H1 (cell line): ENCODE measurements around the gene CELSR1. TPM values are rescaled to one million over a fixed set of nuclear protein-coding genes. Genes with fewer than 3 reads are reported as not detected.

Experiments used
- CTCF ChIA-PET: fragments of 300-600 bp; sonication (Branson Sonifier 250); formaldehyde crosslinking; loops from one replicate; lab custom pipeline; 2021; ENCODE audit not compliant: partially characterized antibody; lab: Charles Lee
- POLR2A ChIA-PET: fragments of 300-600 bp; sonication (Branson Sonifier 250); formaldehyde crosslinking; loops from one replicate; lab custom pipeline; 2021; ENCODE audit warnings: inconsistent platforms; ENCODE audit not compliant: partially characterized antibody; lab: Charles Lee
- DNase-seq, 2 experiments: peaks; one replicate each; pipeline versions ENCODE4 v3.0.0 to v3.0.0-alpha.2; 2010 to 2022; ENCODE audit warnings: low spot score in 2 of 2, low read depth in 1 of 2, mixed read lengths in 1 of 2
- FAIRE-seq: peaks from 2 replicates; lab custom pipeline; 2011; peaks lifted over from hg19 to GRCh38; lab: Jason Lieb, UNC
- H2AFZ ChIP-seq: 2 replicates; pipeline ENCODE4 v1.8.1; 2012; ENCODE audit warnings: low read length, inconsistent platforms
- H2AK5ac ChIP-seq: 2 replicates; pipeline ENCODE4 v1.6.1; 2013; ENCODE audit warnings: low read depth, low read length
- H2BK120ac ChIP-seq: replicated peaks from 2 replicates; pipeline ENCODE3; 2013; ENCODE audit warnings: low read depth, low read length, inconsistent platforms
- H2BK12ac ChIP-seq: 2 replicates; pipeline ENCODE4 v1.6.1; 2013; ENCODE audit warnings: low read depth, low read length
- H2BK15ac ChIP-seq: 2 replicates; pipeline ENCODE4 v1.6.1; 2013; ENCODE audit warnings: low read length
- H2BK20ac ChIP-seq: 2 replicates; pipeline ENCODE4 v1.6.1; 2013; ENCODE audit warnings: low read length
- H2BK5ac ChIP-seq: 2 replicates; pipeline ENCODE4 v1.6.1; 2013; ENCODE audit warnings: low read depth, low read length
- H3K14ac ChIP-seq: 2 replicates; pipeline ENCODE4 v1.6.1; 2013; ENCODE audit warnings: inconsistent platforms; ENCODE audit not compliant: insufficient read length
- H3K18ac ChIP-seq: 2 replicates; pipeline ENCODE4 v1.6.1; 2013; ENCODE audit warnings: low read length; ENCODE audit errors: extremely low read depth
- H3K23ac ChIP-seq: 2 replicates; pipeline ENCODE4 v1.6.1; 2013; ENCODE audit warnings: inconsistent platforms; ENCODE audit not compliant: insufficient read length
- H3K23me2 ChIP-seq: 2 replicates; pipeline ENCODE4 v1.6.1; 2013; ENCODE audit warnings: low read depth, low read length
- H3K27ac ChIP-seq: 2 replicates; pipeline ENCODE4 v1.6.1; 2011; ENCODE audit warnings: low read depth, low read length, inconsistent platforms
- H3K27me3 ChIP-seq, 4 experiments: replicated peaks in 1 of 4; 1 replicate in 1 of 4; 2 replicates in 3 of 4; pipeline versions ENCODE4 v1.6.1 to v1.8.1; 2011 to 2013; ENCODE audit warnings: low read length in 3 of 4, mild to moderate bottlenecking in 3 of 4, inconsistent platforms in 2 of 4, mixed read lengths in 2 of 4, moderate library complexity in 1 of 4; ENCODE audit not compliant: control insufficient read depth in 3 of 4, insufficient read depth in 3 of 4; ENCODE audit errors: extremely low read depth in 1 of 4
- H3K36me3 ChIP-seq, 4 experiments: 2 replicates each; pipeline versions ENCODE4 v1.6.1 to v1.8.1; 2011 to 2013; ENCODE audit warnings: mild to moderate bottlenecking in 4 of 4, low read length in 3 of 4, moderate library complexity in 2 of 4, control low read depth in 1 of 4, inconsistent platforms in 1 of 4; ENCODE audit not compliant: insufficient read depth in 4 of 4, control insufficient read depth in 2 of 4
- H3K4ac ChIP-seq: replicated peaks from 2 replicates; pipeline ENCODE3; 2013; ENCODE audit warnings: low read length, low read depth, mixed read lengths, inconsistent platforms; ENCODE audit not compliant: insufficient read length
- H3K4me1 ChIP-seq, 4 experiments: replicated peaks in 1 of 4; 1 replicate in 1 of 4; 2 replicates in 3 of 4; pipeline versions ENCODE4 v1.6.1 to v1.8.1; 2011 to 2013; ENCODE audit warnings: low read length in 3 of 4, inconsistent platforms in 2 of 4, mixed read lengths in 1 of 4; ENCODE audit not compliant: insufficient read depth in 4 of 4, control insufficient read depth in 3 of 4
- H3K4me2 ChIP-seq, 2 experiments: 2 replicates each; pipeline versions ENCODE4 v1.6.1 to v1.8.1; 2011 to 2013; ENCODE audit warnings: low read depth in 2 of 2, low read length in 2 of 2, control low read depth in 1 of 2, inconsistent platforms in 1 of 2, mild to moderate bottlenecking in 1 of 2; ENCODE audit not compliant: insufficient read depth in 1 of 2
- H3K4me3 ChIP-seq, 4 experiments: fragments of 200-600, 300-600 bp in 1 of 4; sonication (generic), shearing (Covaris generic), sonication (Bioruptor Twin) in 1 of 4; 2 replicates each; pipeline versions ENCODE4 v1.5.1 to v1.8.1; 2011 to 2016; ENCODE audit warnings: low read length in 4 of 4, low read depth in 3 of 4, control low read depth in 2 of 4, inconsistent platforms in 2 of 4, mild to moderate bottlenecking in 2 of 4, mixed read lengths in 1 of 4, moderate library complexity in 1 of 4; ENCODE audit not compliant: insufficient read depth in 2 of 4; ENCODE audit errors: extremely low read depth in 1 of 4
- H3K56ac ChIP-seq: replicated peaks from 2 replicates; pipeline ENCODE3; 2013; ENCODE audit warnings: low read depth, mild to moderate bottlenecking, mixed read lengths, low read length, inconsistent platforms; ENCODE audit not compliant: insufficient read length
- H3K79me1 ChIP-seq: 2 replicates; pipeline ENCODE4 v1.6.1; 2013; ENCODE audit warnings: low read depth, low read length, control low read depth
- H3K79me2 ChIP-seq, 2 experiments: 2 replicates each; pipeline versions ENCODE4 v1.6.1 to v1.8.1; 2012 to 2013; ENCODE audit warnings: low read length in 2 of 2, mild to moderate bottlenecking in 2 of 2, inconsistent platforms in 1 of 2; ENCODE audit not compliant: insufficient read depth in 2 of 2, control insufficient read depth in 1 of 2
- H3K9ac ChIP-seq, 4 experiments: replicated peaks in 1 of 4; 1 replicate in 1 of 4; 2 replicates in 3 of 4; pipeline versions ENCODE4 v1.6.1 to v1.8.1; 2011 to 2013; ENCODE audit warnings: low read depth in 3 of 4, low read length in 3 of 4, control low read depth in 2 of 4, mild to moderate bottlenecking in 2 of 4, moderate library complexity in 2 of 4, inconsistent platforms in 1 of 4; ENCODE audit errors: extremely low read depth in 1 of 4
- H3K9me3 ChIP-seq, 2 experiments: 2 replicates each; pipeline versions ENCODE4 v1.6.1 to v1.8.1; 2012 to 2013; ENCODE audit warnings: mild to moderate bottlenecking in 2 of 2, moderate library complexity in 2 of 2, control low read depth in 1 of 2, inconsistent platforms in 1 of 2, low read depth in 1 of 2, low read length in 1 of 2, mixed read lengths in 1 of 2; ENCODE audit not compliant: insufficient read depth in 2 of 2
- H4K20me1 ChIP-seq, 2 experiments: replicated peaks in 1 of 2; 2 replicates each; pipeline versions ENCODE3 to v1.8.1; 2011 to 2013; ENCODE audit warnings: inconsistent platforms in 2 of 2, low read length in 2 of 2, mild to moderate bottlenecking in 1 of 2; ENCODE audit not compliant: insufficient read depth in 2 of 2, control insufficient read depth in 1 of 2
- H4K5ac ChIP-seq: 2 replicates; pipeline ENCODE4 v1.6.1; 2013; ENCODE audit warnings: low read length, low read depth, mixed read lengths, inconsistent platforms; ENCODE audit not compliant: insufficient read length
- H4K8ac ChIP-seq: 2 replicates; pipeline ENCODE4 v1.8.0; 2013; ENCODE audit warnings: mild to moderate bottlenecking, moderate library complexity, low read length, inconsistent platforms; ENCODE audit not compliant: insufficient read depth; ENCODE audit errors: extremely low read depth
- H4K91ac ChIP-seq: replicated peaks from 2 replicates; pipeline ENCODE3; 2013; ENCODE audit warnings: low read length, mixed read lengths, inconsistent platforms; ENCODE audit not compliant: insufficient read length
- CHD1 ChIP-seq: IDR thresholded peaks from 2 replicates; pipeline ENCODE4 v1.6.1; 2012; ENCODE audit warnings: low read depth, low read length, improper control_type of control experiment
- CTBP2 ChIP-seq: IDR thresholded peaks from 2 replicates; pipeline ENCODE4 v1.7.0; 2011; ENCODE audit warnings: borderline replicate concordance, mild to moderate bottlenecking, moderate library complexity, mixed read lengths, low read length; ENCODE audit not compliant: insufficient read depth, insufficient read length
- GABPA ChIP-seq: IDR thresholded peaks from 2 replicates; pipeline ENCODE4 v1.6.1; 2011; ENCODE audit warnings: mild to moderate bottlenecking, low read length, moderate library complexity, borderline replicate concordance; ENCODE audit not compliant: insufficient read depth
- JUND ChIP-seq: IDR thresholded peaks from 2 replicates; pipeline ENCODE4 v1.6.1; 2011; ENCODE audit warnings: mild to moderate bottlenecking, improper control_type of control experiment, low read length
- NANOG ChIP-seq: IDR thresholded peaks from 2 replicates; pipeline ENCODE4 v1.6.1; 2011; ENCODE audit warnings: low read length, low read depth, mild to moderate bottlenecking, inconsistent platforms; ENCODE audit not compliant: insufficient read depth, poor library complexity, severe bottlenecking
- RBBP5 ChIP-seq: IDR thresholded peaks from 2 replicates; pipeline ENCODE4 v1.7.1; 2012; ENCODE audit warnings: low read depth, mild to moderate bottlenecking, inconsistent platforms, low read length, moderate library complexity, borderline replicate concordance
- SP2 ChIP-seq: IDR thresholded peaks from 2 replicates; pipeline ENCODE4 v1.6.1; 2012; ENCODE audit warnings: mild to moderate bottlenecking, low read length, inconsistent platforms
- SP4 ChIP-seq: IDR thresholded peaks from 2 replicates; pipeline ENCODE4 v1.6.1; 2012; ENCODE audit warnings: low read length, inconsistent platforms
- SRF ChIP-seq: IDR thresholded peaks from 2 replicates; pipeline ENCODE4 v1.6.1; 2011; ENCODE audit warnings: mild to moderate bottlenecking, low read depth, low read length, moderate library complexity
- TAF1 ChIP-seq: IDR thresholded peaks from 2 replicates; pipeline ENCODE4 v1.6.1; 2011; ENCODE audit warnings: mild to moderate bottlenecking, low read depth, low read length
- WGBS, 2 experiments: shearing (Covaris generic) in 1 of 2; methylation state at CpG; one replicate each; pipeline versions ENCODE4 v1.1.6 to v1.1.7; 2013 to 2015; ENCODE audit warnings: low lambda C conversion rate in 2 of 2, mixed read lengths in 2 of 2, inconsistent platforms in 1 of 2, low coverage in 1 of 2, missing lambda C conversion rate in 1 of 2; ENCODE audit not compliant: insufficient replicate concordance in 2 of 2, insufficient coverage in 1 of 2, insufficient read length in 1 of 2; ENCODE audit errors: extremely low coverage in 1 of 2, missing lambda C conversion rate in 1 of 2; 5-methylcytosine and 5-hydroxymethylcytosine counted together
- polyA plus RNA-seq, 7 experiments: library from polyadenylated mRNA; depleted of rRNA in 3 of 7; stranded (reverse) in 5 of 7; unstranded in 2 of 7; fragments of >200 nt in 5 of 7; fragments of 200-250 nt in 2 of 7; gene quantifications; 1 replicate in 5 of 7; 2 replicates in 1 of 7; 4 replicates in 1 of 7; pipeline versions ENCODE4 v1.2.1 to v1.2.3, GENCODE V29; 2011 to 2013; ENCODE audit warnings: missing spikeins in 2 of 7, mixed read lengths in 2 of 7
- total RNA-seq: library from RNA; stranded (reverse); fragmentation: NEBNext Ultra II Directional; extraction: Animal tissue kit (Norgen Biotek cat#: 25700); gene quantifications from 2 replicates; pipeline ENCODE4 v1.2.1, GENCODE V29; 2021
- TF ChIP-seq, protein P1 (sequence below), 3 experiments: IDR thresholded peaks; 1 replicate in 2 of 3; 2 replicates in 1 of 3; pipeline versions ENCODE4 v1.5.1 to v1.6.1; 2011; ENCODE audit warnings: low read length in 3 of 3, mild to moderate bottlenecking in 3 of 3, inconsistent platforms in 2 of 3, low read depth in 1 of 3, moderate library complexity in 1 of 3; ENCODE audit not compliant: insufficient read depth in 1 of 3; ENCODE audit errors: control extremely low read depth in 1 of 3

The CELSR1 gene
- total and polyA plus RNA-seq, 2 of the 8 experiments (the other 6 are each of a cell fraction or from before 2014, with no cell fraction given): 9.0 to 12.4 TPM

DNA sequence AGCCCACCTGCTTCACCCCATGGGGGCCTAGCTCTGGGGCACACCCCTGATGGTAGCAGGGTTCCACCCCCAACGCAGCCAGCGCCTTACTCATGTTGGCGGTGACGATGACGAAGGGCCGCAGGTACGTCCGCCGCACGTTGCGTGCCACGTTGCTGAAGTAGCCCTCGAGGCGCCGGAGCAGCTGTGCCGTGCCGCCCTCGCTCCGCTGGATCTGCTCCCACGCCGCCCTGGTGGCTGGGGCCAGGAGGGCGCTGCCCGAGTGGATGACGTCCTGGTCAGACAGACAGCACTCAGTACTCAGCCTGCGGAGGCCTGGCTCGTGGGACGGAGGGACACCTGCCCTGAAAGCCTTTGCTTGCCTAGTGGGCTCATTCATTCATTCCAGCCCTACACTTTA is 151.1 kb downstream of the CELSR1 start:
- CTCF ChIA-PET: interaction anchor here (0.6 to 1.7 kb wide), 3 partner anchors 11 to 96 kb away, joined by 3 to 5 read pairs (median 4); no protein-coding TSS in a partner anchor
- Histone ChIP-seq H3K18ac (no peak overlapping the region), H3K79me2 (no peaks in the 10 kb centered on the region), H4K20me1 (peaks cover 0 to 2% of the 10 kb centered on the region in 2 experiments), H3K9ac (no peak overlapping the region), H4K8ac (no peak overlapping the region), H2BK120ac (no peak overlapping the region), H3K27ac (no peak overlapping the region), H2BK15ac (no peak overlapping the region), H3K4me3 (no peak overlapping the region), H2AFZ (no peak overlapping the region), H3K23ac (no peak overlapping the region), H3K9me3 (no peaks in the 10 kb centered on the region), H2AK5ac (no peak overlapping the region), H4K91ac (no peak overlapping the region), H3K4me2 (no peak overlapping the region), H3K4ac (no peak overlapping the region), H2BK20ac (no peak overlapping the region), H2BK5ac (no peak overlapping the region), H4K5ac (no peak overlapping the region), H3K36me3 (0 out of 8 replicates have a peak, but pooled peaks cover 0 to 2% (median 0%) of the 10 kb centered on the region in 4 experiments), H3K79me1 (no peaks in the 10 kb centered on the region), H3K27me3 (no peaks in the 10 kb centered on the region), H2BK12ac (no peak overlapping the region), H3K23me2 (no peaks in the 10 kb centered on the region), H3K14ac (no peak overlapping the region), H3K4me1 (peaks cover 0 to 2% (median under 1%) of the 10 kb centered on the region in 4 experiments; a peak in 2 of 7 replicates), H3K56ac (no peak overlapping the region)
- WGBS, 2 experiments: 96% methylated on average over 18 of the region's 27 CpGs; no CpG with 5 or more reads in 1 of the 2 experiments
- no peak for DNase-seq
- FAIRE-seq: no peak
- POLR2A ChIA-PET: no interaction called here
- no peak for TF ChIP-seq SP4
- no peak for TF ChIP-seq RBBP5
- TF ChIP-seq GABPA: peak; percentile 68; the same call in 1 of the 2 replicates
- TF ChIP-seq, protein P1, sequence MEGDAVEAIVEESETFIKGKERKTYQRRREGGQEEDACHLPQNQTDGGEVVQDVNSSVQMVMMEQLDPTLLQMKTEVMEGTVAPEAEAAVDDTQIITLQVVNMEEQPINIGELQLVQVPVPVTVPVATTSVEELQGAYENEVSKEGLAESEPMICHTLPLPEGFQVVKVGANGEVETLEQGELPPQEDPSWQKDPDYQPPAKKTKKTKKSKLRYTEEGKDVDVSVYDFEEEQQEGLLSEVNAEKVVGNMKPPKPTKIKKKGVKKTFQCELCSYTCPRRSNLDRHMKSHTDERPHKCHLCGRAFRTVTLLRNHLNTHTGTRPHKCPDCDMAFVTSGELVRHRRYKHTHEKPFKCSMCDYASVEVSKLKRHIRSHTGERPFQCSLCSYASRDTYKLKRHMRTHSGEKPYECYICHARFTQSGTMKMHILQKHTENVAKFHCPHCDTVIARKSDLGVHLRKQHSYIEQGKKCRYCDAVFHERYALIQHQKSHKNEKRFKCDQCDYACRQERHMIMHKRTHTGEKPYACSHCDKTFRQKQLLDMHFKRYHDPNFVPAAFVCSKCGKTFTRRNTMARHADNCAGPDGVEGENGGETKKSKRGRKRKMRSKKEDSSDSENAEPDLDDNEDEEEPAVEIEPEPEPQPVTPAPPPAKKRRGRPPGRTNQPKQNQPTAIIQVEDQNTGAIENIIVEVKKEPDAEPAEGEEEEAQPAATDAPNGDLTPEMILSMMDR (IDR thresholded peaks at IDR 0.05; ENCODE audit: control extremely low read depth in 1 of 3, insufficient read depth in 1 of 3, low read depth in 1 of 3, low read length in 3 of 3): peak; percentile 53 to 66 (median 60)
- no peak for TF ChIP-seq SRF
- no peak for TF ChIP-seq JUND
- TF ChIP-seq SP2: no peak
- TF ChIP-seq TAF1: no peak
- no peak for TF ChIP-seq CTBP2
- TF ChIP-seq NANOG: no peak
- no peak for TF ChIP-seq CHD1
